CD4-positive, alpha-beta memory T cell (primary cell): ENCODE results near the gene MGME1. TPM values are rescaled to one million over a fixed set of nuclear protein-coding genes. Genes with fewer than 3 reads are reported as not detected.

Experiments used
- CTCF ChIA-PET: fragments of 350-600 bp; sonication (Branson Sonifier 250); formaldehyde crosslinking; loops from one replicate; lab custom pipeline; 2021; ENCODE audit warnings: inconsistent platforms; ENCODE audit not compliant: partially characterized antibody; lab: Charles Lee
- POLR2A ChIA-PET: fragments of 350-600 bp; sonication (Branson Sonifier 250); formaldehyde crosslinking; loops from one replicate; lab custom pipeline; 2021; ENCODE audit not compliant: partially characterized antibody; lab: Charles Lee
- DNase-seq, 5 donors: peaks; one replicate each; pipeline versions ENCODE4 v3.0.0 to v3.0.0-alpha.2; 2020 to 2022; ENCODE audit warnings: mixed read lengths in 1 of 5
- H3K27ac ChIP-seq: one replicate; pipeline ENCODE4 v1.7.0; 2013; ENCODE audit warnings: low read depth, low read length
- H3K27me3 ChIP-seq: 2 replicates; pipeline ENCODE4 v1.7.0; 2013; ENCODE audit warnings: mild to moderate bottlenecking, low read length, moderate library complexity; ENCODE audit not compliant: insufficient read depth
- H3K36me3 ChIP-seq: 2 replicates; pipeline ENCODE4 v1.7.0; 2013; ENCODE audit warnings: mild to moderate bottlenecking, low read length, moderate library complexity; ENCODE audit not compliant: insufficient read depth
- H3K4me1 ChIP-seq: 2 replicates; pipeline ENCODE4 v1.7.0; 2013; ENCODE audit warnings: mild to moderate bottlenecking, low read length, moderate library complexity; ENCODE audit not compliant: insufficient read depth
- H3K4me3 ChIP-seq, 2 donors: one replicate each; pipeline ENCODE4 v1.7.0; 2013; ENCODE audit warnings: low read length in 2 of 2, mild to moderate bottlenecking in 1 of 2
- H3K9me3 ChIP-seq, 2 donors: one replicate each; pipeline ENCODE4 v1.7.0; 2013; ENCODE audit warnings: low read length in 2 of 2, control low read depth in 1 of 2; ENCODE audit not compliant: control insufficient read depth in 1 of 2
- H3K27ac Mint-ChIP-seq, 7 donors: one replicate each; pipeline ENCODE4 v1.8.0; 2020 to 2021; ENCODE audit warnings: mixed read lengths in 7 of 7, mild to moderate bottlenecking in 6 of 7, inconsistent platforms in 3 of 7, moderate library complexity in 3 of 7
- H3K27me3 Mint-ChIP-seq, 2 donors: one replicate each; pipeline ENCODE4 v1.8.0; 2020 to 2021; ENCODE audit warnings: mixed read lengths in 2 of 2
- H3K36me3 Mint-ChIP-seq, 2 donors: one replicate each; pipeline ENCODE4 v1.8.0; 2020 to 2021; ENCODE audit warnings: mixed read lengths in 2 of 2, inconsistent platforms in 1 of 2, mild to moderate bottlenecking in 1 of 2
- H3K4me1 Mint-ChIP-seq, 4 donors: one replicate each; pipeline ENCODE4 v1.8.0; 2020 to 2021; ENCODE audit warnings: mixed read lengths in 4 of 4, mild to moderate bottlenecking in 1 of 4
- H3K4me3 Mint-ChIP-seq, 8 donors: one replicate each; pipeline ENCODE4 v1.8.0; 2020 to 2021; ENCODE audit warnings: mixed read lengths in 8 of 8, mild to moderate bottlenecking in 7 of 8, moderate library complexity in 6 of 8, inconsistent platforms in 3 of 8
- H3K9me3 Mint-ChIP-seq, 8 donors: one replicate each; pipeline ENCODE4 v1.8.0; 2020 to 2021; ENCODE audit warnings: mixed read lengths in 8 of 8, mild to moderate bottlenecking in 5 of 8, inconsistent platforms in 3 of 8, moderate library complexity in 1 of 8
- intact Hi-C: fragments of 100-400 bp; cut with micrococcal nuclease; formaldehyde crosslinking; loops from one replicate; pipeline ENCODE4 v1.15.1; 2023
- polyA plus RNA-seq, 2 donors: library from polyadenylated mRNA; unstranded; fragments of 300-500 nt; fragmentation: Illumina TruSeq; gene quantifications; one replicate each; pipeline ENCODE4 v1.2.3, GENCODE V29; 2021
- total RNA-seq, 2 experiments: library from RNA; stranded (reverse); gene quantifications; one replicate each; pipeline ENCODE4 v1.2.3, GENCODE V29; 2021

The MGME1 gene, protein sequence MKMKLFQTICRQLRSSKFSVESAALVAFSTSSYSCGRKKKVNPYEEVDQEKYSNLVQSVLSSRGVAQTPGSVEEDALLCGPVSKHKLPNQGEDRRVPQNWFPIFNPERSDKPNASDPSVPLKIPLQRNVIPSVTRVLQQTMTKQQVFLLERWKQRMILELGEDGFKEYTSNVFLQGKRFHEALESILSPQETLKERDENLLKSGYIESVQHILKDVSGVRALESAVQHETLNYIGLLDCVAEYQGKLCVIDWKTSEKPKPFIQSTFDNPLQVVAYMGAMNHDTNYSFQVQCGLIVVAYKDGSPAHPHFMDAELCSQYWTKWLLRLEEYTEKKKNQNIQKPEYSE
- 10 to 100 TPM; 15.4 to 16.5 TPM for total RNA-seq
- polyA plus RNA-seq: 10 to 100 TPM in 1 of 2 donors, 1 to 10 TPM in 1; 7.4 to 17.0 TPM

DNA sequence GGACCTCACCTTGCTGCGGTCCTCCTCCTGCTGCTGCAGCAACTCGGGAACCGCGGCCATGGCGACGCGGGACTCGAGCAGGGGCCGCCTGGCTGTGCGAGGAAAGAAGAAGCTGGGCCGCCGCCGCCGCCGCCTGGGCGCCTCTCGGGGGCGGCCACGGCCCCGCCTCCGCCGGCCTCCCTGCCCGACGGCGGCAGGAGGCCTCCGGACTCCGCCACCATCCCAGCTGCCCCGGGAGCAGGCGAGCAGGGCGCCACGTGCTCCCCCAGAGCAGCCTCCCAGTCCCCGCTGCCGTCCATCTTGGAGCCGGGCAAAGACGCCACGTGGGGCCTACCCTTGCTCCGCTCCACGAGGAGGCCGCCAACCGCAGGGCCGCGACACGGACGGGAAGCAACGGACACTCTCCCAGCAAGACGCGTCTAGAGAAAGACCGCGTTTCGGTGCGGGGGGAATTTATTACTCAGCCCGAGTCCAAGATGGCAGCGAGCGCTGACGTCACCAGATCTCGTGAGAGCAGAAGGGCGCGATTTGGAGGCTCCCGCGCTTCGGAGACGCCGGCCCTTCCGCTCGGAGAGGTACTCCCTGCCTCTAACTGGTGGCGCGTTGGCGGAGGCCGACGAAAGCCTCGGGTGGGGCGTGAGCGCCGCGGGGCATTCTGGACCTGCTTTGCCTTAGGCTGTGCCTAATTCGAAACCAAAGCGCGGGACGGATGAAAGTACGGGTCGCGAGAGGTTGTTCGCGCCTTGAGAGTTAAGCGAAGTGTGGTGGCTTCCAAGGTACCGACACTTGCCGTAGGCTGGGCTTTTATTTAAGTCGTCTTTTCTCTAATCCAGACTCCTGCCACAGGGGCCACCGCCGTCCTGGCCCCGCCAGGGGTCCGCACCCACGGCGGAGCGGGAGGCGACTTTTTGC lies at the start of gene MGME1, which contains the start of gene SNX5:
MGME1 (plus strand) TSS at position 653 of the 912 bp plus-strand sequence. CDS start 842 bp downstream, outside the sequence.
SNX5 (minus strand) TSS at position 429 of the 912 bp plus-strand sequence; CDS start at position 60, 369 bp downstream.
- peaks cover 0 to 1% of the 10 kb centered on the region in 2 donors for H3K27me3 Mint-ChIP-seq
- H3K27ac ChIP-seq: peak within 1 kb of the TSS; percentile 82
- H3K27me3 ChIP-seq: no peaks in the 10 kb centered on the region
- no peaks in the 10 kb centered on the region for H3K36me3 ChIP-seq
- H3K4me1 ChIP-seq: peaks cover 66% of the 10 kb centered on the region
- H3K27ac Mint-ChIP-seq: peak within 1 kb of the TSS; percentile 97 to 99 (median 98)
- ChIA-PET POLR2A (interaction anchor here (0.7 to 7.8 kb wide), 19 partner anchors 9 to 538 kb away, joined by 3 to 77 read pairs (median 5); partner anchors contain the start of genes DSTN, KAT14, PET117 and RRBP1), CTCF (interaction anchor here (1.2 to 9.1 kb wide), 6 partner anchors 13 to 286 kb away, joined by 4 to 51 read pairs (median 22); partner anchors contain the start of gene RRBP1)
- H3K9me3 Mint-ChIP-seq: no peaks in the 10 kb centered on the region
- H3K36me3 Mint-ChIP-seq: peaks cover 0 to 22% of the 10 kb centered on the region in 2 donors
- H3K4me3 Mint-ChIP-seq: peak within 1 kb of the TSS; percentile 86 to 97 (median 94)
- peaks cover 51 to 92% (median 63%) of the 10 kb centered on the region in 4 donors for H3K4me1 Mint-ChIP-seq
- peak; percentile 99 to 100 (median 99) for DNase-seq
- H3K4me3 ChIP-seq: peak within 1 kb of the TSS; percentile 90 to 95
- no peaks in the 10 kb centered on the region for H3K9me3 ChIP-seq
- intact Hi-C loops: loop anchor here (1.0 to 10.0 kb wide), 10 partner anchors 30 to 1394 kb away; partner anchors contain the start of genes DSTN, DZANK1, KAT14 and KIF16B

DNA sequence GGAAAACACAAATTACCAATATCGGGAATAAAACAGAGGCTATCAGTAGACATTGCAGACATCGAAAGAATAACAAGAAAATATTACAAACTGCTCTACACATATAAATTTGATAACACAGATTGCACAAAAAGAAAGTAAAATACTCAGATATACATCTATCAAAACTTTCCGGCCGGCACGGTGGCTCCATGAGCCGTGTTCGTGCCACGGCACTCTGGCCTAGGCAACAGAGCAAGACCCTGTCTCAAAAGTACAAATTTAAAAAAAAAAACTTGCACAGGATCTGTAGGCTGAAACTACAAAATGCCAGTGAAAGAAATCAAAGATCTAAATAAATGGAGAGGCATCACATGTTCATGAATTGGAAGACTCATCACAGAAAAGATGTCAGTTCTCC lies 49.7 kb upstream of the MGME1 start:
- DNase-seq: no peak
- no peaks in the 10 kb centered on the region for H3K36me3 ChIP-seq
- no peaks in the 10 kb centered on the region for H3K4me1 ChIP-seq
- ChIA-PET CTCF (no interaction called here), POLR2A (no interaction called here)
- intact Hi-C loops: no loop called here
- Mint-ChIP-seq H3K27ac (no peak overlapping the region), H3K4me3 (no peak overlapping the region), H3K36me3 (no peaks in the 10 kb centered on the region), H3K4me1 (no peaks in the 10 kb centered on the region), H3K27me3 (peaks cover 8% of the 10 kb centered on the region in 2 donors), H3K9me3 (no peaks in the 10 kb centered on the region)
- no peaks in the 10 kb centered on the region for H3K9me3 ChIP-seq
- no peak overlapping the region for H3K27ac ChIP-seq
- no peak overlapping the region for H3K4me3 ChIP-seq
- no peaks in the 10 kb centered on the region for H3K27me3 ChIP-seq

DNA sequence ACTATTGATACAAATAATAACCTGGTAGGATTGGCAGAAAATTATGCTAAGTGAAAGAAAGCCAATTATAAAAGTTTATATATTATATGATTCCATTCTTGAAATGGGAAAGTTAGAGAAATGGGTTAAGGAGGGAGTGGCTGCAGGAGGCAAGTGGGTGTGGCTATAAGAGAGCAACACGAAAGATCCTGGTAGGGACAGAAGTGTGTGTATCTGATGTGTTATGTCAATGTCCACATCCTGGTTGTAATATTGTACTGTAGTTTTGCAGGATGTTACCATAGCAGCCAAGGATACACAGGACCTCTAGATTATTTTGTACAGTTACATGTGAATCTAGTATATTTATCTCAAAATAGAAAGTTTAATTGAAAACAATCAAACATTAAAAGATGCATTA lies 47.0 kb upstream of the MGME1 start:
- Mint-ChIP-seq H3K4me3 (no peak overlapping the region), H3K9me3 (no peaks in the 10 kb centered on the region), H3K36me3 (no peaks in the 10 kb centered on the region), H3K27ac (peak overlapping the region in 1 of 7 donors; percentile 7), H3K4me1 (no peaks in the 10 kb centered on the region), H3K27me3 (peaks cover 3% of the 10 kb centered on the region in 2 donors)
- no peaks in the 10 kb centered on the region for H3K36me3 ChIP-seq
- ChIA-PET CTCF (no interaction called here), POLR2A (no interaction called here)
- H3K27me3 ChIP-seq: no peaks in the 10 kb centered on the region
- DNase-seq: no peak
- intact Hi-C loops: no loop called here
- H3K4me3 ChIP-seq: no peak overlapping the region
- no peak overlapping the region for H3K27ac ChIP-seq
- H3K4me1 ChIP-seq: no peaks in the 10 kb centered on the region
- H3K9me3 ChIP-seq: no peaks in the 10 kb centered on the region

DNA sequence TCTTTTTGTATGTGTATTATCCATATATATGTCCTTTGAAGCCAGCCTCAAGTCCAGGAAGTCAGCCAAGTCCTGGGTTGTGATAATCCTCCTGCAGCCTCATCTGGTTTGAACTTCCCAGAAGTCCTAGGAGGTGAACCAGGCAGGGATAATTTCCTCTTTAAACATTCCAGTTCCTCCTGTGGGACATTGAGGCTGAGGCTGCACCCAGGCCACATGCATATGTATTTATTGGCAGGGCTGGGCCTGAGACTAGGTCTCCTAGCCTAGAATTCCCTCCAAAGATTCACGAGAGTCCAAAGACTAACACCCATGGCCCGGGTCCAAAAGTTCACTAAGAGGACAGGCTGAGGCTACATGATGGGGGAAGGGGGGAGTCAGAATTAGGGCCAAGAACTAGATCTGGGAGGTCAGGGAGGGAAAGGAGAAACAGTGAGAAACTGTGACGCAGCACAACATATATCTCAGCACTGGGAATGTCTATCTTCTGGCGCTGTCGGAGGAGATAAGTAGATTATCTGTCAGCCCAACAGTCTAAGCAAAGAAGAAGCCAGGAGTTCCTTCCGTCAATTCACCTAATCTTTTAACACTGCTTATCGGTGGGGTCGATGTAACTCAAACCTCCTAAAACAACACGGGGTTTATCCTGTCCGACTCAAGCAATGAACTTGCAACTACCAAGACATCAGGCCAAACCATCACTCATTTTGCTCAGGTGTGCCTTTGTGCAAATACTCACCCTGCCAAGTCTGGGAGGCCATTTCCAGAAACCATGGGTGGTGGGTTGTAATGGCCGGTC lies 43.5 kb upstream of the MGME1 start:
- Histone ChIP-seq H3K27ac (no peak overlapping the region), H3K36me3 (no peaks in the 10 kb centered on the region), H3K9me3 (no peaks in the 10 kb centered on the region), H3K27me3 (no peaks in the 10 kb centered on the region), H3K4me3 (no peak overlapping the region), H3K4me1 (no peaks in the 10 kb centered on the region)
- H3K27me3 Mint-ChIP-seq: peaks cover 3% of the 10 kb centered on the region in 2 donors
- peak overlapping the region in 1 of 7 donors; percentile 30 for H3K27ac Mint-ChIP-seq
- POLR2A ChIA-PET: no interaction called here
- DNase-seq: no peak
- CTCF ChIA-PET: no interaction called here
- H3K4me1 Mint-ChIP-seq: peaks cover 0 to 4% (median 0%) of the 10 kb centered on the region in 4 donors
- intact Hi-C loops: no loop called here
- no peak overlapping the region for H3K4me3 Mint-ChIP-seq
- no peaks in the 10 kb centered on the region for H3K36me3 Mint-ChIP-seq
- H3K9me3 Mint-ChIP-seq: peaks cover 0 to 2% (median 0%) of the 10 kb centered on the region in 8 donors

DNA sequence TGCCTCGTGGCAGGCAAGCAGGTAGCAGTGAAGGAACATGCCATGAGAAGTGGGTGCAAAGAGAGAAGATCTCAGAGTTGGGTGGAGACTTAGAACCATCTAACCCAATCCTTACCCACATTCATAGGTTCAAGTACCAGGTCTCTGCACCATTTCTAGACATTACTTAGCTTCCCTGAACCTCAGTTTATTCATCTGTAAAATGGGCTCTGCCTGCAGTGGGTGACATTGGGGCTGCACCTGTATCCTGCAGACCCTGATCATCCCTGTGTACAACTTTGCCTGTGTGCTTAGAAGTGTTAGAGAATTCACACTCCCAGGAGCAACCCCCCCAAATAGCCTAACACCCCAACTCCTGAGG lies 42.9 kb upstream of the MGME1 start:
- H3K27ac Mint-ChIP-seq: no peak overlapping the region
- Histone ChIP-seq H3K4me3 (no peak overlapping the region), H3K4me1 (no peaks in the 10 kb centered on the region), H3K27ac (no peak overlapping the region), H3K27me3 (no peaks in the 10 kb centered on the region), H3K36me3 (no peaks in the 10 kb centered on the region), H3K9me3 (no peaks in the 10 kb centered on the region)
- intact Hi-C loops: no loop called here
- H3K4me3 Mint-ChIP-seq: no peak overlapping the region
- H3K27me3 Mint-ChIP-seq: peaks cover 3% of the 10 kb centered on the region in 2 donors
- peaks cover 0 to 3% (median 0%) of the 10 kb centered on the region in 8 donors for H3K9me3 Mint-ChIP-seq
- DNase-seq: no peak
- CTCF ChIA-PET: interaction anchor here (1.3 kb wide), 1 partner anchor 13 kb away, joined by 9 read pairs; no protein-coding TSS in a partner anchor
- no peaks in the 10 kb centered on the region for H3K36me3 Mint-ChIP-seq
- H3K4me1 Mint-ChIP-seq: peaks cover 0 to 4% (median 0%) of the 10 kb centered on the region in 4 donors
- POLR2A ChIA-PET: no interaction called here

DNA sequence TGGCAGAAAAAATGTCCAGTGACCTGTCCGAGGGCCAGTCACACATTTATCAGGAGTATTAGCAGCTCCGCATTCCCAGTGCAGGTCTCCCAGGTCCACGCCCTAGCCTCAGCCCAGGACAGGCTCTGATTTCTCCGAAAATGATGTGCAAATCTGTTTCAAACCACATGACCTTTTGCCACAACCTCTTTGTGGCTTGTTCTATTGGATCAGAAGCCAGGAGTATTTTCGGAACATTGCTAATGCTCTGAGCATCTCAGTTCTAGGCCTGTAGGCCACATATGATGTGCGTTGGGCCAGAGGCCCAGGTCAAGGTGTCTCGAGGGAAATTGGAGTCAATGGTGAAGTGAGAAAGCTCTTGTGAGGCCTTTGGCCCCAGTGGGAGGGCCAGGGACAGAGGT lies 40.6 kb upstream of the MGME1 start:
- no peak for DNase-seq
- intact Hi-C loops: no loop called here
- no peak overlapping the region for H3K4me3 ChIP-seq
- no peaks in the 10 kb centered on the region for H3K27me3 ChIP-seq
- no peak overlapping the region for H3K27ac ChIP-seq
- H3K4me1 Mint-ChIP-seq: peaks cover 0 to 4% (median 0%) of the 10 kb centered on the region in 4 donors
- H3K36me3 Mint-ChIP-seq: peaks cover 0 to 4% of the 10 kb centered on the region in 2 donors
- no peak overlapping the region for H3K27ac Mint-ChIP-seq
- H3K4me1 ChIP-seq: no peaks in the 10 kb centered on the region
- H3K9me3 Mint-ChIP-seq: peaks cover 0 to 7% (median 4%) of the 10 kb centered on the region in 8 donors
- H3K4me3 Mint-ChIP-seq: no peak overlapping the region
- H3K9me3 ChIP-seq: no peaks in the 10 kb centered on the region
- CTCF ChIA-PET: no interaction called here
- POLR2A ChIA-PET: no interaction called here
- H3K27me3 Mint-ChIP-seq: peaks cover 3 to 5% of the 10 kb centered on the region in 2 donors
- H3K36me3 ChIP-seq: no peaks in the 10 kb centered on the region
